Caco-2 (cell line): ENCODE measurements around the gene PPP1R12B. TPM values are rescaled to one million over a fixed set of nuclear protein-coding genes. Genes with fewer than 3 reads are reported as not detected.
"Not testable (repeated sequence)": the region's sequence is repeated elsewhere in the genome, so short reads cannot be mapped to it uniquely, and the experiment has no call there.

Experiments
- BruUV-seq: library from RNA; stranded (reverse); fragments of 400-500 nt; replicated peaks from 2 replicates; lab custom pipeline; 2021; lab: Mats Ljungman, UMichigan
- CTCF ChIA-PET: fragments of 300-600 bp; sonication (Branson Sonifier 250); formaldehyde crosslinking; loops from one replicate; lab custom pipeline; 2022; ENCODE audit warnings: antibody characterized with exemption; lab: Charles Lee
- POLR2A ChIA-PET: fragments of 300-600 bp; sonication (Branson Sonifier 250); formaldehyde crosslinking; loops from one replicate; lab custom pipeline; 2022; ENCODE audit warnings: antibody characterized with exemption; lab: Charles Lee
- DNase-seq, 2 experiments: peaks; one replicate each; pipeline versions ENCODE4 v3.0.0 to v3.0.0-alpha.2; 2020 to 2022
- H3K27me3 ChIP-seq: replicated peaks from 2 replicates; pipeline ENCODE4 v1.6.0; 2011; ENCODE audit warnings: low read length; ENCODE audit not compliant: control insufficient read depth, insufficient read depth
- H3K36me3 ChIP-seq: 2 replicates; pipeline ENCODE4 v1.5.1; 2011; ENCODE audit warnings: low read length; ENCODE audit not compliant: control insufficient read depth, insufficient read depth
- H3K4me1 ChIP-seq: fragments of 250-450 bp; sonication (Bioruptor Pico); 2 replicates; pipeline ENCODE4 v1.5.1; 2020; ENCODE audit warnings: mild to moderate bottlenecking
- H3K4me3 ChIP-seq: 2 replicates; pipeline ENCODE4 v1.5.1; 2011; ENCODE audit warnings: low read depth, mild to moderate bottlenecking, control low read depth, low read length
- H3K9me3 ChIP-seq: fragments of 250-450 bp; sonication (Bioruptor Pico); 2 replicates; pipeline ENCODE4 v1.5.1; 2020; ENCODE audit warnings: mild to moderate bottlenecking, moderate library complexity
- H3K27ac Mint-ChIP-seq: one replicate; pipeline ENCODE4 v1.8.0; 2022; ENCODE audit warnings: mixed read lengths; ENCODE audit not compliant: unreplicated experiment
- H3K27me3 Mint-ChIP-seq: one replicate; pipeline ENCODE4 v1.8.0; 2022; ENCODE audit warnings: mixed read lengths; ENCODE audit not compliant: insufficient read depth, unreplicated experiment
- H3K36me3 Mint-ChIP-seq: one replicate; pipeline ENCODE4 v1.8.0; 2022; ENCODE audit warnings: mild to moderate bottlenecking, mixed read lengths; ENCODE audit not compliant: insufficient read depth, unreplicated experiment
- H3K4me1 Mint-ChIP-seq: one replicate; pipeline ENCODE4 v1.8.0; 2022; ENCODE audit warnings: low read depth, mixed read lengths; ENCODE audit not compliant: unreplicated experiment
- H3K4me3 Mint-ChIP-seq: one replicate; pipeline ENCODE4 v1.8.0; 2022; ENCODE audit warnings: mild to moderate bottlenecking, moderate library complexity, mixed read lengths; ENCODE audit not compliant: unreplicated experiment
- H3K9me3 Mint-ChIP-seq: one replicate; pipeline ENCODE4 v1.8.0; 2022; ENCODE audit warnings: mixed read lengths; ENCODE audit not compliant: unreplicated experiment
- intact Hi-C: fragments of 100-400 bp; cut with micrococcal nuclease; formaldehyde crosslinking; loops from one replicate; pipeline ENCODE4 v1.10.0; 2022; ENCODE audit not compliant: unreplicated experiment
- total RNA-seq: library from RNA; stranded (reverse); gene quantifications from 2 replicates; pipeline ENCODE4 v1.2.3, GENCODE V29; 2022
- TF ChIP-seq, protein P1 (sequence below), 2 experiments: fragments of 200-600 bp in 1 of 2; IDR thresholded peaks; 1 replicate in 1 of 2; 2 replicates in 1 of 2; pipeline versions ENCODE4 v1.5.1 to v1.8.0; 2011 to 2022; ENCODE audit warnings: antibody characterized with exemption in 1 of 2, control low read depth in 1 of 2, inconsistent platforms in 1 of 2, low read depth in 1 of 2, low read length in 1 of 2, mild to moderate bottlenecking in 1 of 2, moderate library complexity in 1 of 2; ENCODE audit not compliant: insufficient read depth in 1 of 2, severe bottlenecking in 1 of 2, unreplicated experiment in 1 of 2

The PPP1R12B gene
- total RNA-seq, 1 experiment from 2014 or later = 16.4 TPM

DNA sequence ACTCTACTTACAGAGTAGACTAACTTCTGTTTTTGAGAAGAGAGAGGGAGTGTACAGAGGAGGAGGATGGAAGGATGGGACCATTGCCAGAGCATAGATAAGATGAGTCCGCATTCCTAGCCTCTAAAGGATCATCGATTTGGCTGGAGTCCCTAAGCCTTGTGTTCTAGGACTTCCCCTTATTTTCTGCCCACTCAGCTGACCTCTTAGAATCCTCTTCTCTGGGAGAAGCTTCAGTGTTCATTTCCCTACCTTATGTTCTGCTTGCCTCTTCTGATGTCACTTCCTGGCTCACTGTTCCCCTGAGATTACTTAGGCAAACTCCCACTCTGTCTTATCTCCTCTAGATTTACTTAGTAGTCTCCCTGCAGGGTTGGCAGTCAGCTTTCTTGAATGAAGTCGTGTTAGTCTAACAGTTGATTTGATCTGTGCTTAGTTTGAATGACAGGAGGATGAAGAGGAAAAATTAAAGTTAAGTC lies 205.1 kb downstream of the PPP1R12B start:
- intact Hi-C loops = no loop called here
- no peaks in the 10 kb centered on the region for H3K27me3 ChIP-seq
- peaks cover 8% of the 10 kb centered on the region for H3K4me1 Mint-ChIP-seq
- peak overlapping the region; percentile 14 for H3K27ac Mint-ChIP-seq
- peaks cover 11% of the 10 kb centered on the region for H3K4me1 ChIP-seq
- no peaks in the 10 kb centered on the region for H3K36me3 Mint-ChIP-seq
- ChIA-PET CTCF (interaction anchor here (0.6 kb wide), 1 partner anchor 16 kb away, joined by 3 read pairs; no protein-coding TSS in a partner anchor), POLR2A (no interaction called here)
- no TSS peak for BruUV-seq
- H3K4me3 ChIP-seq = no peak overlapping the region
- peak; percentile 32 to 41 for DNase-seq
- no peaks in the 10 kb centered on the region for H3K36me3 ChIP-seq
- no peaks in the 10 kb centered on the region for H3K9me3 Mint-ChIP-seq
- H3K9me3 ChIP-seq = no peaks in the 10 kb centered on the region
- no peaks in the 10 kb centered on the region for H3K27me3 Mint-ChIP-seq
- H3K4me3 Mint-ChIP-seq = no peak overlapping the region
- TF ChIP-seq, protein P1, sequence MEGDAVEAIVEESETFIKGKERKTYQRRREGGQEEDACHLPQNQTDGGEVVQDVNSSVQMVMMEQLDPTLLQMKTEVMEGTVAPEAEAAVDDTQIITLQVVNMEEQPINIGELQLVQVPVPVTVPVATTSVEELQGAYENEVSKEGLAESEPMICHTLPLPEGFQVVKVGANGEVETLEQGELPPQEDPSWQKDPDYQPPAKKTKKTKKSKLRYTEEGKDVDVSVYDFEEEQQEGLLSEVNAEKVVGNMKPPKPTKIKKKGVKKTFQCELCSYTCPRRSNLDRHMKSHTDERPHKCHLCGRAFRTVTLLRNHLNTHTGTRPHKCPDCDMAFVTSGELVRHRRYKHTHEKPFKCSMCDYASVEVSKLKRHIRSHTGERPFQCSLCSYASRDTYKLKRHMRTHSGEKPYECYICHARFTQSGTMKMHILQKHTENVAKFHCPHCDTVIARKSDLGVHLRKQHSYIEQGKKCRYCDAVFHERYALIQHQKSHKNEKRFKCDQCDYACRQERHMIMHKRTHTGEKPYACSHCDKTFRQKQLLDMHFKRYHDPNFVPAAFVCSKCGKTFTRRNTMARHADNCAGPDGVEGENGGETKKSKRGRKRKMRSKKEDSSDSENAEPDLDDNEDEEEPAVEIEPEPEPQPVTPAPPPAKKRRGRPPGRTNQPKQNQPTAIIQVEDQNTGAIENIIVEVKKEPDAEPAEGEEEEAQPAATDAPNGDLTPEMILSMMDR (IDR thresholded peaks at IDR 0.05; ENCODE audit: insufficient read depth in 1 of 2, low read depth in 1 of 2, low read length in 1 of 2, severe bottlenecking in 1 of 2, unreplicated experiment in 1 of 2) = no peak

DNA sequence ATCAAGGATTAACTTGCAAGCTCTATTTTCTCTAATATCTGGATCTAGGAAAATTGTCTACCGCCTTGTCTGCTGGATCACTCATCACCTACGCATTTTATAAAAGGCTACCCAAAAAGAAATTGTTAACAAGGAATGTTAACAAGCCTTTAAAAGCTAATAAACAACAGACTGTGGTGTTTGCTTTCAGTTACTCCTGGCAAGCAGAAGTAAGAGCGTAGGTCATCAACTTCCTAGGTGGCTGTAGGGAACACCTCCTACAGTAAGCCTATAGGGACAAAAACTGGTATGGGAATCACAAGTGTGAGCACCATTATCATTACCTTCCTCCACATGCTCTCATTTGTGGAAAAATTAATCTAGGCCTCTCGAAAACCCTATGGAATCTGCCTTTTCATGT lies 206.1 kb downstream of the PPP1R12B start:
- H3K27me3 Mint-ChIP-seq, H3K9me3 ChIP-seq, DNase-seq, H3K4me3 ChIP-seq, H3K36me3 Mint-ChIP-seq, BruUV-seq, H3K36me3 ChIP-seq, H3K27me3 ChIP-seq, POLR2A ChIA-PET, intact Hi-C loops, H3K4me1 Mint-ChIP-seq, H3K4me3 Mint-ChIP-seq, CTCF ChIA-PET, H3K9me3 Mint-ChIP-seq, H3K27ac Mint-ChIP-seq: not testable (repeated sequence)
- peaks cover 11% of the 10 kb centered on the region for H3K4me1 ChIP-seq

DNA sequence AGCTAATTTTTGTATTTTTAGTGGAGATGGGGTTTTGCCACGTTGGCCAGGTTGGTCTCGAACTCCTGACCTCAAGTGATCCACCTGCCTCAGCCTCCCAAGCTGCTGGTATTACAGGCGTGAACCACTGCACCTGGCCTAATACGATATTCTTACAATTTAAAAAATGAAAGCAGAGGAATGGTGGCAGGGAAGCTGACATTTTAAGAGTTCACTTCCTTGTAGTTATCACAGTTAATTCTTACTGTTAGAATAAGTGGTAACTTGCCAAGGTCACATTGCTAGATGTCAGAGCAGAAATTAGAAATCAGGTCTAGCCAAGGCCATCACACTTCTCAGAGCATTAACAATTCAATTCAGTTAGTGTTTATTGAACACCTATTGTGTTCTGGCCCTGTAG lies 207.5 kb downstream of the PPP1R12B start:
- H3K9me3 Mint-ChIP-seq, H3K4me1 Mint-ChIP-seq, BruUV-seq, CTCF ChIA-PET, H3K27me3 Mint-ChIP-seq, H3K27me3 ChIP-seq, H3K36me3 ChIP-seq, DNase-seq, H3K4me3 Mint-ChIP-seq, POLR2A ChIA-PET, H3K36me3 Mint-ChIP-seq, H3K4me3 ChIP-seq, intact Hi-C loops, H3K9me3 ChIP-seq, H3K27ac Mint-ChIP-seq: not testable (repeated sequence)
- H3K4me1 ChIP-seq = peaks cover 11% of the 10 kb centered on the region

DNA sequence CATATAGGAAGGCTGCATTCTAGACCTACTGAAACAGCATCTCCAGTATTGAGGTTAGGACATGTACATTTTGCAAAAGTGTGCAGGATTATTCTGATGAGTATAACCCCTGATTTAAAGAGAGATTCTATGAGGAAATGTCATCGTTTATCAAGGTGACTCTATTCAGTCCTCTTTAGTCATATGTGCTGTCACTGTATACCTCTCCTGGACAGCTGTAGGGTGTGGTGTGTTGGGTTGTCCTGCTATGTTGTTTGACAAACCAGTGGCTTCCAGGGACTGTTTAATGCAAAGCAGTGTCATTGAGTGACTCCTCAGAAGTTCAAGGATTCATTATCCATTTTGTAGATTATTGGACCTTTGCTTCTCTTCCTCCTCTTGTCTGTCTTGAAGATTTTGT lies 209.2 kb downstream of the PPP1R12B start:
- H3K27me3 ChIP-seq, intact Hi-C loops, H3K27ac Mint-ChIP-seq, DNase-seq, H3K36me3 Mint-ChIP-seq, H3K9me3 Mint-ChIP-seq, H3K9me3 ChIP-seq, H3K36me3 ChIP-seq, POLR2A ChIA-PET, H3K27me3 Mint-ChIP-seq, BruUV-seq, H3K4me3 ChIP-seq, CTCF ChIA-PET, H3K4me3 Mint-ChIP-seq: not testable (repeated sequence)
- H3K4me1 ChIP-seq = peaks cover 11% of the 10 kb centered on the region
- H3K4me1 Mint-ChIP-seq = peaks cover 14% of the 10 kb centered on the region
